Gastrocnemius medialis (tissue), 4 donors: ENCODE measurements around the gene ACOT11.

Experiments used
- CTCF ChIP-seq, 5 experiments: fragments of 450-650 bp in 3 of 5; fragments of 200-600 bp in 2 of 5; sonication (generic) in 2 of 5; IDR thresholded peaks in 4 of 5; conservative IDR thresholded peaks in 1 of 5; 1 replicate in 4 of 5; 2 replicates in 1 of 5; pipeline ENCODE4 v1.5.1; 2016 to 2019; ENCODE audit warnings: antibody characterized with exemption in 5 of 5, mild to moderate bottlenecking in 3 of 5, moderate library complexity in 3 of 5
- POLR2A ChIP-seq, 2 donors: fragments of 450-650 bp; IDR thresholded peaks; one replicate each; pipeline ENCODE4 v1.6.1; 2017; ENCODE audit warnings: antibody characterized with exemption in 2 of 2, mild to moderate bottlenecking in 2 of 2, moderate library complexity in 2 of 2

DNA sequence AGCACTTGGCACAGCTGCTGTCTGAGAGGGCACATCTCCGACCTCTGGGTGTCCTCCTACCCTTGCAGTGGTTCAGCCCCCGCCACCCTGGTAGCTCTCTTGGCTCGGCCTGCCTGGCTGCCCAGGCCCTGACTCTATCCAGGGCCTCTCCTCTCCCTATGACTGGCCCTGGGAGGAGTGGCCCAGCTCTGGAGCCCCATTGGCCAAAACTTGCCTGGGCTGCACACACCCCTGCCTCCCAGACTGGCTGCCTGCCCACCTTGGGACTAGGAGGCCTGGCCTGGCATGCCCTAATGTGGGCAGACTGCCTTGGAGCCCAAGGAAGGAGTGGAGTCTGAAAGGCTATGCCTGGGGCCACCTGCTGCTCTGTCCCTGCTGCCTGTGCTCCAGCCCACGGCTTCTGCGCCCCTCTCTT is 33.6 kb downstream of the ACOT11 start:
- TF ChIP-seq POLR2A (IDR thresholded peaks at IDR 0.05): peak; percentile 74 to 86
- peak in 2 of 5 experiments; percentile 10 to 15 for TF ChIP-seq CTCF (IDR thresholded peaks at IDR 0.05 in 4 of 5, conservative IDR thresholded peaks at IDR 0.05 in 1 of 5)
